CD4-positive, CD25-positive, alpha-beta regulatory T cell (primary cell): ENCODE results near the gene SBK2. TPM values are rescaled to one million over a fixed set of nuclear protein-coding genes. Genes with fewer than 3 reads are reported as not detected.

Source experiments
- ATAC-seq, 2 donors: fragments of 150-1000 bp; cut with Tn5 transposase; one replicate each; pipeline ENCODE4 v1.10.0; 2021; ENCODE audit warnings: low read depth in 2 of 2, moderate number of reproducible peaks in 2 of 2, moderate library complexity in 1 of 2
- DNase-seq, 3 donors: peaks; one replicate each; pipeline versions ENCODE4 v3.0.0 to v3.0.0-alpha.2; 2012 to 2022; ENCODE audit warnings: mixed read lengths in 1 of 3
- H3K27ac ChIP-seq: one replicate; pipeline ENCODE4 v1.7.0; 2013; ENCODE audit warnings: mild to moderate bottlenecking, low read length; ENCODE audit not compliant: insufficient read depth, poor library complexity, severe bottlenecking
- H3K27me3 ChIP-seq: one replicate; pipeline ENCODE4 v1.7.0; 2013; ENCODE audit warnings: low read length; ENCODE audit not compliant: control insufficient read depth, insufficient read depth
- H3K36me3 ChIP-seq: one replicate; pipeline ENCODE4 v1.7.0; 2013; ENCODE audit warnings: mild to moderate bottlenecking, low read length, moderate library complexity; ENCODE audit not compliant: control insufficient read depth, insufficient read depth
- H3K4me1 ChIP-seq: 2 replicates; pipeline ENCODE4 v1.7.0; 2013; ENCODE audit warnings: mild to moderate bottlenecking, low read length; ENCODE audit not compliant: insufficient read depth, control insufficient read depth, poor library complexity, severe bottlenecking
- H3K4me3 ChIP-seq: one replicate; pipeline ENCODE4 v1.7.0; 2013; ENCODE audit warnings: low read depth, mild to moderate bottlenecking, low read length, moderate library complexity
- H3K9me3 ChIP-seq, 2 experiments: 1 replicate in 1 of 2; 2 replicates in 1 of 2; pipeline ENCODE4 v1.7.0; 2013; ENCODE audit warnings: low read length in 2 of 2, mild to moderate bottlenecking in 1 of 2, moderate library complexity in 1 of 2; ENCODE audit not compliant: control insufficient read depth in 2 of 2
- H3K27ac Mint-ChIP-seq, 3 donors: one replicate each; pipeline ENCODE4 v1.8.0; 2020 to 2022; ENCODE audit warnings: mild to moderate bottlenecking in 3 of 3, mixed read lengths in 3 of 3, moderate library complexity in 2 of 3
- H3K27me3 Mint-ChIP-seq: one replicate; pipeline ENCODE4 v1.8.0; 2022; ENCODE audit warnings: mild to moderate bottlenecking, mixed read lengths
- H3K36me3 Mint-ChIP-seq: one replicate; pipeline ENCODE4 v1.8.0; 2020; ENCODE audit warnings: mixed read lengths
- H3K4me1 Mint-ChIP-seq, 4 donors: one replicate each; pipeline ENCODE4 v1.8.0; 2020 to 2022; ENCODE audit warnings: mixed read lengths in 4 of 4, mild to moderate bottlenecking in 1 of 4
- H3K4me3 Mint-ChIP-seq, 4 donors: one replicate each; pipeline ENCODE4 v1.8.0; 2020 to 2022; ENCODE audit warnings: mild to moderate bottlenecking in 4 of 4, mixed read lengths in 4 of 4, moderate library complexity in 3 of 4
- H3K9me3 Mint-ChIP-seq, 7 donors: one replicate each; pipeline ENCODE4 v1.8.0; 2020 to 2022; ENCODE audit warnings: mixed read lengths in 7 of 7, mild to moderate bottlenecking in 3 of 7, moderate library complexity in 2 of 7
- polyA plus RNA-seq, 4 donors: library from polyadenylated mRNA; unstranded; fragments of 300-500 nt; fragmentation: Illumina TruSeq; gene quantifications; one replicate each; pipeline ENCODE4 v1.2.3, GENCODE V29; 2021
- total RNA-seq: library from RNA; stranded (reverse); gene quantifications from one replicate; pipeline ENCODE4 v1.2.3, GENCODE V29; 2022

The SBK2 gene
- total and polyA plus RNA-seq, 5 donors from 2014 or later = not detected

- Histone ChIP-seq H3K4me1 (no peaks in the 10 kb centered on the region), H3K36me3 (no peaks in the 10 kb centered on the region), H3K27me3 (no peaks in the 10 kb centered on the region), H3K9me3 (no peaks in the 10 kb centered on the region), H3K27ac (no peak overlapping the region), H3K4me3 (no peak overlapping the region)
- no peak overlapping the region for H3K4me3 Mint-ChIP-seq
- DNase-seq (no peak), ATAC-seq (no peak)
- peaks cover 0 to 1% (median 0%) of the 10 kb centered on the region in 7 donors for H3K9me3 Mint-ChIP-seq
- H3K4me1 Mint-ChIP-seq = no peaks in the 10 kb centered on the region
- H3K27me3 Mint-ChIP-seq = peaks cover 17% of the 10 kb centered on the region
- no peak overlapping the region for H3K27ac Mint-ChIP-seq
- H3K36me3 Mint-ChIP-seq = no peaks in the 10 kb centered on the region
Observed at GRCh38 chr19:55567708-55568328, 30.9 kb upstream of the SBK2 start.

GRCh38 chr19:55566823-55567222 lies 29.9 kb upstream of the SBK2 start:
- no peak overlapping the region for H3K27ac Mint-ChIP-seq
- H3K36me3 ChIP-seq = no peaks in the 10 kb centered on the region
- H3K4me1 Mint-ChIP-seq = no peaks in the 10 kb centered on the region
- H3K36me3 Mint-ChIP-seq = no peaks in the 10 kb centered on the region
- DNase-seq = no peak
- H3K27ac ChIP-seq = no peak overlapping the region
- no peak for ATAC-seq
- no peak overlapping the region for H3K4me3 Mint-ChIP-seq
- no peaks in the 10 kb centered on the region for H3K4me1 ChIP-seq
- peaks cover 0 to 1% (median 0%) of the 10 kb centered on the region in 7 donors for H3K9me3 Mint-ChIP-seq
- H3K27me3 Mint-ChIP-seq = peaks cover 17% of the 10 kb centered on the region
- H3K27me3 ChIP-seq = no peaks in the 10 kb centered on the region
- H3K4me3 ChIP-seq = no peak overlapping the region
- H3K9me3 ChIP-seq = no peaks in the 10 kb centered on the region

- Mint-ChIP-seq H3K27me3 (peaks cover 21% of the 10 kb centered on the region), H3K4me1 (no peaks in the 10 kb centered on the region), H3K36me3 (no peaks in the 10 kb centered on the region), H3K9me3 (peaks cover 0 to 2% (median 0%) of the 10 kb centered on the region in 7 donors), H3K27ac (no peak overlapping the region), H3K4me3 (no peak overlapping the region)
- Histone ChIP-seq H3K36me3 (no peaks in the 10 kb centered on the region), H3K9me3 (no peaks in the 10 kb centered on the region), H3K4me1 (no peaks in the 10 kb centered on the region), H3K27ac (no peak overlapping the region), H3K27me3 (no peaks in the 10 kb centered on the region), H3K4me3 (no peak overlapping the region)
- no peak for DNase-seq
- no peak for ATAC-seq
Observed at GRCh38 chr19:55563261-55563690, 26.3 kb upstream of the SBK2 start.

DNA sequence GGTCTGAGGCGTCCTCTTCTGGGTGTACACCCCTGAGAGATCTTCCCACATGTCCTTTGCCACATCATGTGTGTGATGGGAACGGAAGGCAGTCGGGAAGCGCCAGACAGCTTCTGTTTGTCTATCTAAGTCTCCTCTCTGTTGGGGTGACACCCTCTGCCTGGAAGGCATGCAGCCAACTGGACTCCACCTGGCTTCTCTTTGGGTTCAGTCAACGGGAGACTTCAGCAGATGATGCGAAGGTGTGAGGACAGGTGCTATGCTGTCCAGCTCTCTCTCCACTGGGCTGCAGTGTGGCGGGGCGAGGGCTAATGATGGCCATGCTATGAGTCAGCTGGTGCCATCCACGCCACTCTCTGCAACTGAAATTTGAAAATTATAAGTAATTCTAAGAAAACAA lies 22.8 kb upstream of the SBK2 start:
- no peaks in the 10 kb centered on the region for H3K4me1 Mint-ChIP-seq
- no peaks in the 10 kb centered on the region for H3K9me3 ChIP-seq
- no peaks in the 10 kb centered on the region for H3K4me1 ChIP-seq
- no peak overlapping the region for H3K4me3 ChIP-seq
- H3K4me3 Mint-ChIP-seq = no peak overlapping the region
- DNase-seq (no peak), ATAC-seq (no peak)
- H3K36me3 Mint-ChIP-seq = no peaks in the 10 kb centered on the region
- peaks cover 4% of the 10 kb centered on the region for H3K27me3 Mint-ChIP-seq
- H3K27ac Mint-ChIP-seq = no peak overlapping the region
- H3K27me3 ChIP-seq = no peaks in the 10 kb centered on the region
- no peaks in the 10 kb centered on the region for H3K36me3 ChIP-seq
- H3K27ac ChIP-seq = no peak overlapping the region
- peaks cover 0 to 2% (median 0%) of the 10 kb centered on the region in 7 donors for H3K9me3 Mint-ChIP-seq

GRCh38 chr19:55554741-55555152 lies 17.8 kb upstream of the SBK2 start:
- no peaks in the 10 kb centered on the region for H3K4me1 ChIP-seq
- Mint-ChIP-seq H3K9me3 (peaks cover 0 to 2% (median 0%) of the 10 kb centered on the region in 7 donors), H3K27ac (no peak overlapping the region), H3K36me3 (no peaks in the 10 kb centered on the region), H3K4me3 (no peak overlapping the region), H3K4me1 (no peaks in the 10 kb centered on the region), H3K27me3 (peaks cover 6% of the 10 kb centered on the region)
- H3K36me3 ChIP-seq = no peaks in the 10 kb centered on the region
- no peak overlapping the region for H3K27ac ChIP-seq
- H3K4me3 ChIP-seq = no peak overlapping the region
- DNase-seq (no peak), ATAC-seq (no peak)
- no peaks in the 10 kb centered on the region for H3K27me3 ChIP-seq
- H3K9me3 ChIP-seq = no peaks in the 10 kb centered on the region

DNA sequence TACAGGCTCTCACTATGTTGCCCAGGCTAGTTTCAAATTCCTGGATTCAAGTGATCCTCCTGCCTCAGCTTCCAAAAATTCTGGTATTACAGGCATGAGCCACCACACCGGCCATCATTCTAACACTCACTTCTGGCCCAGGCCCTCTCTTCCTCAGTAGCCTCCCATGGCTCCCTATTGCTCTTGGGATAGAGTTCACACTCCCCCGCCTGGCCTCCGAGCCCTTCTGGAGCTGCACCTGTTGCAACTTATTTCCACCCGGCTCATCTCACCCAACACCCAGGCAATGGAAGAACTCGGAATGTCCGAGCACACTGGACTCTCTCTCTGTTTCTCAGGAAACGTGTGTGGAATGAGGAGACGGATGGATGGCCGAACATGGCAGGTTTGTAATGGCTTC lies 17.4 kb upstream of the SBK2 start:
- Histone ChIP-seq H3K4me3 (no peak overlapping the region), H3K27ac (no peak overlapping the region), H3K4me1 (no peaks in the 10 kb centered on the region), H3K9me3 (no peaks in the 10 kb centered on the region), H3K36me3 (no peaks in the 10 kb centered on the region), H3K27me3 (no peaks in the 10 kb centered on the region)
- Mint-ChIP-seq H3K27ac (no peak overlapping the region), H3K4me3 (no peak overlapping the region), H3K27me3 (peaks cover 6% of the 10 kb centered on the region), H3K4me1 (no peaks in the 10 kb centered on the region), H3K9me3 (peaks cover 0 to 2% (median 0%) of the 10 kb centered on the region in 7 donors), H3K36me3 (no peaks in the 10 kb centered on the region)
- ATAC-seq (no peak), DNase-seq (no peak)

DNA sequence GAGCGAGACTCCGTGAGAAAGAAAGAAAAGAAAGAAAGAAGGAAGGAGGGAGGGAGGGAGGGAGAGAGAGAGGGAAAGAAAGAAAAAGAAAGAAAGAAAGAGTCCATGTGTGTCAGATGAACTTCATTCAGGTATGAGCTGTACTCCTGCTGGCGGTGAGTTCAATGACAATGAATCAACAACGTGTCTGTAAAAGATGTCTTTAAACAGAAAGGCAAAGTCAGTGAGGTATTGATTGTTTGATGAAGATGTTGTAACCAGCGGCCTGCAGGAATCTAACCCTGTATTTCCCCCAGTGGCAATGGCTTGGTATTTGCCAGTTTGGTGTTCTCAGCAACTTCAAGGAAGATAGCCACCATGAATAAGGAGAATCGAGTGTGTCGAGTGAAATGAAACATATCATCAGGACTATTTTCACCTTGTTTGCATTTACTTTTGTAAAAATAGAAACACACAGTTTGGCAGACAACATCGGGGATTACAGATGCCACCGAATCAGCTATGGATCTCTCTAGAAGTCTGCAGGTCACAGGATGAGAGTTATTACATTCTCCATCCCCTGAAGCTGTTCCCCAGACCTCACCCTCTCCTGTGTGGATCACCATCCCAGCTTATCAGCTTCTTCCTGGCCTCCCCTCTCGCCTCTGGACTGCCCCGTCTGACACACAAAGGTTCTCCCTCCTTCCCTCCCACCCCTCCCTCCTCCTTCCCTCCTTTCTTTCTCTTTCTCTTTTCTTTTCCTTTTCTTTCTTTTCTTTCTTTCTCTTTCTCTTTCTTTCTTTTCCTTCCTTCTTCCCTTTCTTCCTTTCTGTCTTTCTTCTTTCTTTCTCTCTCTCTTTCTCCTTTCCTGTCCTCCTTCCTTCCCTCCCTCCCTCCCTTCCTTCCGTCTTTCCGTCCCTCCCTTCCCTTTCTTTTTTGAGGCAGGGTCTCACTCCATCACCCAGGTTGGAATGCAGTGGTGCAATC lies 16.6 kb upstream of the SBK2 start:
- Mint-ChIP-seq H3K27me3 (peaks cover 6% of the 10 kb centered on the region), H3K9me3 (peaks cover 0 to 2% (median 0%) of the 10 kb centered on the region in 7 donors), H3K36me3 (no peaks in the 10 kb centered on the region), H3K27ac (no peak overlapping the region), H3K4me3 (no peak overlapping the region), H3K4me1 (no peaks in the 10 kb centered on the region)
- Histone ChIP-seq H3K36me3 (no peaks in the 10 kb centered on the region), H3K4me3 (no peak overlapping the region), H3K27me3 (no peaks in the 10 kb centered on the region), H3K27ac (no peak overlapping the region), H3K4me1 (no peaks in the 10 kb centered on the region), H3K9me3 (no peaks in the 10 kb centered on the region)
- no peak for DNase-seq
- ATAC-seq = no peak
